Stimulated activated CD8-positive, alpha-beta memory T cell treated with anti-CD3 and anti-CD28 coated beads, Interleukin-4, amount 100 ng/mL, for 24 hours (primary cell): ENCODE measurements around the gene NR1D1.

ENCODE experiments used
- DNase-seq: peaks from one replicate; pipeline ENCODE4 v3.0.0-alpha.2; 2020; ENCODE audit warnings: low read depth

The NR1D1 gene

GRCh38 chr17:40097087-40097486 is 3.3 kb downstream of the NR1D1 start:
- DNase-seq = no peak

GRCh38 chr17:40095944-40096791 is 4.2 kb downstream of the NR1D1 start:
- DNase-seq = peak; percentile 66

GRCh38 chr17:40095351-40095943 is 4.9 kb downstream of the NR1D1 start:
- DNase-seq = no peak

GRCh38 chr17:40094874-40095273 is 5.5 kb downstream of the NR1D1 start:
- DNase-seq = no peak

GRCh38 chr17:40093580-40094201 is 6.7 kb downstream of the NR1D1 start:
- no peak for DNase-seq

- no peak for DNase-seq
Observed at GRCh38 chr17:40093005-40093579, 7.3 kb downstream of the NR1D1 start.

- DNase-seq = no peak
Observed at GRCh38 chr17:40092581-40092980, 7.8 kb downstream of the NR1D1 start.

- no peak for DNase-seq
Observed at GRCh38 chr17:40091691-40092397, 8.5 kb downstream of the NR1D1 start.

GRCh38 chr17:40090237-40091119 is 9.9 kb downstream of the NR1D1 start:
- DNase-seq = no peak

GRCh38 chr17:40089077-40089895 is 11.1 kb downstream of the NR1D1 start:
- no peak for DNase-seq

- no peak for DNase-seq
Observed at GRCh38 chr17:40087903-40088718, 12.3 kb downstream of the NR1D1 start.

- no peak for DNase-seq
Observed at GRCh38 chr17:40087049-40087794, 13.2 kb downstream of the NR1D1 start.

GRCh38 chr17:40086150-40087044 is 14.0 kb downstream of the NR1D1 start:
- peak; percentile 51 for DNase-seq

GRCh38 chr17:40084477-40084876 is 15.9 kb downstream of the NR1D1 start:
- DNase-seq = no peak

- DNase-seq = no peak
Observed at GRCh38 chr17:40079545-40079944, 20.8 kb downstream of the NR1D1 start.

- no peak for DNase-seq
Observed at GRCh38 chr17:40076591-40076990, 23.8 kb downstream of the NR1D1 start.

- no peak for DNase-seq
Observed at GRCh38 chr17:40075942-40076498, 24.4 kb downstream of the NR1D1 start.
